HepG2 (cell line): ENCODE data around the gene RYR2. TPM values are rescaled to one million over a fixed set of nuclear protein-coding genes. Genes with fewer than 3 reads are reported as not detected.

Experiments used
- ATAC-seq: fragments of 200-7000 bp; cut with Tn5 transposase; 3 replicates; pipeline ENCODE4 v1.9.1; 2020; ENCODE audit warnings: mild to moderate bottlenecking, moderate library complexity
- BruUV-seq: library from RNA; stranded (reverse); fragments of 400-500 nt; replicated peaks from 2 replicates; lab custom pipeline; 2021; lab: Mats Ljungman, UMichigan
- CTCF ChIA-PET: fragments of 300-600 bp; formaldehyde crosslinking; extraction: SDS; loops from one replicate; lab custom pipeline; 2021; ENCODE audit warnings: low total read pairs, inconsistent platforms, low intra/inter-chr PET ratio; lab: Yijun Ruan, JAX
- POLR2A ChIA-PET: fragments of 350-600 bp; sonication (Branson Sonifier 250); formaldehyde crosslinking; loops from one replicate; lab custom pipeline; 2020; ENCODE audit warnings: antibody characterized with exemption, inconsistent platforms; lab: Yijun Ruan, JAX
- DNase-seq: peaks from one replicate; pipeline ENCODE4 v3.0.0-alpha.2; 2015; ENCODE audit warnings: low spot score
- FAIRE-seq: peaks from 3 replicates; lab custom pipeline; 2011; peaks lifted over from hg19 to GRCh38; lab: Jason Lieb, UNC
- H2AFZ ChIP-seq: one replicate; pipeline ENCODE4 v1.6.1; 2011; ENCODE audit warnings: low read length, inconsistent platforms
- H3K27ac ChIP-seq: fragments of 300-600 bp; 3 replicates; pipeline ENCODE4 v1.8.0; 2011; ENCODE audit warnings: mixed run types, mild to moderate bottlenecking, mixed read lengths, low read length, inconsistent platforms; ENCODE audit not compliant: insufficient read depth; ENCODE audit errors: extremely low read length
- H3K27me3 ChIP-seq, 2 experiments: fragments of 200-600 bp in 1 of 2; 2 replicates in 1 of 2; 3 replicates in 1 of 2; pipeline versions ENCODE4 v1.6.0 to v1.8.0; 2011; ENCODE audit warnings: low read length in 2 of 2, mild to moderate bottlenecking in 2 of 2, moderate library complexity in 2 of 2, inconsistent platforms in 1 of 2; ENCODE audit not compliant: insufficient read depth in 2 of 2, control insufficient read depth in 1 of 2
- H3K36me3 ChIP-seq, 2 experiments: fragments of 200-600 bp in 1 of 2; replicated peaks in 1 of 2; 2 replicates in 1 of 2; 3 replicates in 1 of 2; pipeline versions ENCODE4 v1.5.1 to v1.8.0; 2011; ENCODE audit warnings: low read length in 2 of 2, inconsistent platforms in 1 of 2; ENCODE audit not compliant: insufficient read depth in 2 of 2, control insufficient read depth in 1 of 2
- H3K4me1 ChIP-seq: 2 replicates; pipeline ENCODE4 v1.5.1; 2012; ENCODE audit warnings: low read length, inconsistent platforms; ENCODE audit not compliant: insufficient read depth
- H3K4me2 ChIP-seq: 2 replicates; pipeline ENCODE4 v1.6.0; 2011; ENCODE audit warnings: low read depth, low read length, inconsistent platforms
- H3K4me3 ChIP-seq, 3 experiments: fragments of 200-600 bp in 1 of 3; sonication (generic), shearing (Covaris generic) in 1 of 3; replicated peaks in 1 of 3; 2 replicates each; pipeline ENCODE4 v1.5.1; 2011 to 2016; ENCODE audit warnings: low read length in 3 of 3, inconsistent platforms in 2 of 3, low read depth in 2 of 3, mild to moderate bottlenecking in 2 of 3, control low read depth in 1 of 3, mixed read lengths in 1 of 3; ENCODE audit not compliant: insufficient read depth in 1 of 3
- H3K79me2 ChIP-seq: one replicate; pipeline ENCODE4 v1.6.1; 2011; ENCODE audit warnings: low read length, inconsistent platforms; ENCODE audit not compliant: insufficient read depth
- H3K9ac ChIP-seq: 2 replicates; pipeline ENCODE4 v1.6.0; 2011; ENCODE audit warnings: mild to moderate bottlenecking, low read depth, low read length, inconsistent platforms; ENCODE audit not compliant: insufficient read depth
- H3K9me3 ChIP-seq: 2 replicates; pipeline ENCODE4 v1.5.1; 2012; ENCODE audit warnings: mild to moderate bottlenecking, low read length
- H4K20me1 ChIP-seq: 2 replicates; pipeline ENCODE4 v1.6.0; 2011; ENCODE audit warnings: inconsistent platforms, mild to moderate bottlenecking, low read length, moderate library complexity; ENCODE audit not compliant: insufficient read depth
- BATF2 ChIP-seq: sonication (generic); formaldehyde crosslinking; IDR thresholded peaks from 2 replicates; pipeline ENCODE4 v1.8.0; 2022; ENCODE audit warnings: mild to moderate bottlenecking, missing genetic modification reagents, moderate library complexity
- BRCA1 ChIP-seq: sonication (generic); formaldehyde crosslinking; IDR thresholded peaks from 2 replicates; pipeline ENCODE4 v1.4.0; 2020; ENCODE audit warnings: missing genetic modification reagents
- ETV5 ChIP-seq: IDR thresholded peaks from 2 replicates; pipeline ENCODE4 v1.6.1; 2018; ENCODE audit warnings: missing biosample characterization, missing genetic modification reagents, inconsistent platforms, borderline replicate concordance
- GATAD1 ChIP-seq: IDR thresholded peaks from 2 replicates; pipeline ENCODE4 v1.6.1; 2016; ENCODE audit warnings: missing genetic modification reagents, missing compliant biosample characterization
- MTF2 ChIP-seq: sonication (generic); formaldehyde crosslinking; IDR thresholded peaks from 2 replicates; pipeline ENCODE4 v1.5.0; 2020; ENCODE audit warnings: missing genetic modification reagents, borderline replicate concordance
- NCOR1 ChIP-seq: fragments of 200-600 bp; sonication (generic); IDR thresholded peaks from 2 replicates; pipeline ENCODE4 v1.7.0; 2017; ENCODE audit warnings: antibody characterized with exemption, low read length, borderline replicate concordance
- PRDM15 ChIP-seq: sonication (generic); formaldehyde crosslinking; IDR thresholded peaks from 2 replicates; pipeline ENCODE4 v1.4.0; 2020; ENCODE audit warnings: missing genetic modification reagents
- ZBTB8A ChIP-seq: sonication (generic); formaldehyde crosslinking; IDR thresholded peaks from 2 replicates; pipeline ENCODE4 v1.4.0; 2020; ENCODE audit warnings: mild to moderate bottlenecking, low read depth, missing genetic modification reagents, borderline replicate concordance
- ZNF260 ChIP-seq: sonication (generic); formaldehyde crosslinking; IDR thresholded peaks from 2 replicates; pipeline ENCODE4 v1.4.0; 2020; ENCODE audit warnings: missing genetic modification reagents, low read depth, mild to moderate bottlenecking, borderline replicate concordance
- ZNF564 ChIP-seq: sonication (generic); formaldehyde crosslinking; IDR thresholded peaks from 2 replicates; pipeline ENCODE4 v1.8.1; 2023; ENCODE audit warnings: mild to moderate bottlenecking, missing genetic modification reagents
- ZNF639 ChIP-seq: conservative IDR thresholded peaks from 2 replicates; pipeline ENCODE4 v1.6.1; 2018; ENCODE audit warnings: missing genetic modification reagents
- WGBS: methylation state at CpG from one replicate; pipeline ENCODE4 v1.1.6; 2017; ENCODE audit warnings: low lambda C conversion rate; 5-methylcytosine and 5-hydroxymethylcytosine counted together
- in situ Hi-C: cut with HindIII; loops from 2 replicates; pipeline ENCODE4 v1.10.0; 2017; ENCODE audit warnings: low pct_unique_long_range_greater_than_20kb; ENCODE audit not compliant: extremely low pct_ligation_motif_present
- intact Hi-C: fragments of 100-400 bp; cut with micrococcal nuclease; formaldehyde crosslinking; loops from one replicate; pipeline ENCODE4 v1.10.0; 2022; ENCODE audit not compliant: unreplicated experiment
- polyA plus RNA-seq, 8 experiments: library from polyadenylated mRNA; depleted of rRNA in 3 of 8; stranded (reverse) in 7 of 8; unstranded in 1 of 8; fragments of >200 nt; fragmentation: Illumina TruSeq in 4 of 8; extraction: Trizol in 4 of 8; gene quantifications; 2 replicates each; pipeline versions ENCODE4 v1.2.1 to v1.2.3, GENCODE V29; 2011 to 2016; ENCODE audit warnings: low read depth in 4 of 8, missing spikeins in 1 of 8, mixed read lengths in 1 of 8; ENCODE audit not compliant: insufficient read depth in 1 of 8
- total RNA-seq, 5 experiments: library from RNA; depleted of rRNA; stranded (reverse); fragments of >200 nt; fragmentation: Illumina TruSeq; extraction: Trizol; gene quantifications; 2 replicates each; pipeline ENCODE4 v1.2.3, GENCODE V29; 2016; ENCODE audit warnings: low read depth in 1 of 5
- TF ChIP-seq, protein P1 (sequence below): sonication (generic); formaldehyde crosslinking; IDR thresholded peaks from 2 replicates; pipeline ENCODE4 v1.9.0; 2021; ENCODE audit warnings: mild to moderate bottlenecking, missing genetic modification reagents

Gene RYR2
- total and polyA plus RNA-seq, 2 of the 13 experiments (the other 11 are each of a cell fraction or from before 2014, with no cell fraction given): not detected

DNA sequence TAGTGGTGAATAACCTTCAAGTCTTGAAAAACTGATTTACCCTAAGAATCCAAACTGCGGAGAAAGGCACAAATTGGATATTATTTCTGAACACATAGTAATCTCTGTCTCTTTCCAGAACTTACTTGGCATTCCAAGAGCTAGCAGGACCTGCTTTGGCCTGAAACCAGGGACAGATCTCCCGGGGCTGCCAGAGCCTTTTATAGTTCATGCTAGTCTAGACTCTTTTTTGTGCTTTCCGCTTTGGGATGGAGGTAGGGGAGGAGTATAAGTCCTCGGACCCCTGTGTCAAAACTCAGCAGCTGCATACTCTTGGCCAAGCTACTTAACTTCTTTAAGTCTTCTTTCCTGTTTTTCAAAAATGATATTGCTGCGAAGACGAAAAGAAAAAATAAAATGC, 3.8 kb upstream of the RYR2 start:
- no TSS peak for BruUV-seq
- H2AFZ ChIP-seq: no peak overlapping the region
- ATAC-seq: no peak
- H3K79me2 ChIP-seq: no peaks in the 10 kb centered on the region
- FAIRE-seq: no peak
- no peak overlapping the region for H3K4me3 ChIP-seq
- no peaks in the 10 kb centered on the region for H4K20me1 ChIP-seq
- ChIA-PET POLR2A (no interaction called here), CTCF (no interaction called here)
- H3K27me3 ChIP-seq: peaks cover 0 to 21% of the 10 kb centered on the region in 2 experiments; a peak in 2 of 5 replicates
- no peaks in the 10 kb centered on the region for H3K4me1 ChIP-seq
- DNase-seq: no peak
- intact Hi-C loops (no loop called here), in situ Hi-C loops (no loop called here)
- no peaks in the 10 kb centered on the region for H3K36me3 ChIP-seq
- no peak overlapping the region for H3K27ac ChIP-seq
- no peaks in the 10 kb centered on the region for H3K9me3 ChIP-seq
- no peak overlapping the region for H3K9ac ChIP-seq
- WGBS: 44% methylated on average over 6 of the region's 6 CpGs
- H3K4me2 ChIP-seq: no peak overlapping the region
- TF ChIP-seq ZNF639 (CRISPR knock-in tag) (no peak), PRDM15 (CRISPR knock-in tag) (no peak), BRCA1 (CRISPR knock-in tag) (no peak), GATAD1 (CRISPR knock-in tag) (no peak), NCOR1 (no peak), BATF2 (CRISPR knock-in tag) (no peak), MTF2 (CRISPR knock-in tag) (no peak), ETV5 (CRISPR knock-in tag) (no peak), ZNF260 (CRISPR knock-in tag) (no peak), ZBTB8A (no peak), ZNF564 (CRISPR knock-in tag) (no peak)
- TF ChIP-seq, protein P1, sequence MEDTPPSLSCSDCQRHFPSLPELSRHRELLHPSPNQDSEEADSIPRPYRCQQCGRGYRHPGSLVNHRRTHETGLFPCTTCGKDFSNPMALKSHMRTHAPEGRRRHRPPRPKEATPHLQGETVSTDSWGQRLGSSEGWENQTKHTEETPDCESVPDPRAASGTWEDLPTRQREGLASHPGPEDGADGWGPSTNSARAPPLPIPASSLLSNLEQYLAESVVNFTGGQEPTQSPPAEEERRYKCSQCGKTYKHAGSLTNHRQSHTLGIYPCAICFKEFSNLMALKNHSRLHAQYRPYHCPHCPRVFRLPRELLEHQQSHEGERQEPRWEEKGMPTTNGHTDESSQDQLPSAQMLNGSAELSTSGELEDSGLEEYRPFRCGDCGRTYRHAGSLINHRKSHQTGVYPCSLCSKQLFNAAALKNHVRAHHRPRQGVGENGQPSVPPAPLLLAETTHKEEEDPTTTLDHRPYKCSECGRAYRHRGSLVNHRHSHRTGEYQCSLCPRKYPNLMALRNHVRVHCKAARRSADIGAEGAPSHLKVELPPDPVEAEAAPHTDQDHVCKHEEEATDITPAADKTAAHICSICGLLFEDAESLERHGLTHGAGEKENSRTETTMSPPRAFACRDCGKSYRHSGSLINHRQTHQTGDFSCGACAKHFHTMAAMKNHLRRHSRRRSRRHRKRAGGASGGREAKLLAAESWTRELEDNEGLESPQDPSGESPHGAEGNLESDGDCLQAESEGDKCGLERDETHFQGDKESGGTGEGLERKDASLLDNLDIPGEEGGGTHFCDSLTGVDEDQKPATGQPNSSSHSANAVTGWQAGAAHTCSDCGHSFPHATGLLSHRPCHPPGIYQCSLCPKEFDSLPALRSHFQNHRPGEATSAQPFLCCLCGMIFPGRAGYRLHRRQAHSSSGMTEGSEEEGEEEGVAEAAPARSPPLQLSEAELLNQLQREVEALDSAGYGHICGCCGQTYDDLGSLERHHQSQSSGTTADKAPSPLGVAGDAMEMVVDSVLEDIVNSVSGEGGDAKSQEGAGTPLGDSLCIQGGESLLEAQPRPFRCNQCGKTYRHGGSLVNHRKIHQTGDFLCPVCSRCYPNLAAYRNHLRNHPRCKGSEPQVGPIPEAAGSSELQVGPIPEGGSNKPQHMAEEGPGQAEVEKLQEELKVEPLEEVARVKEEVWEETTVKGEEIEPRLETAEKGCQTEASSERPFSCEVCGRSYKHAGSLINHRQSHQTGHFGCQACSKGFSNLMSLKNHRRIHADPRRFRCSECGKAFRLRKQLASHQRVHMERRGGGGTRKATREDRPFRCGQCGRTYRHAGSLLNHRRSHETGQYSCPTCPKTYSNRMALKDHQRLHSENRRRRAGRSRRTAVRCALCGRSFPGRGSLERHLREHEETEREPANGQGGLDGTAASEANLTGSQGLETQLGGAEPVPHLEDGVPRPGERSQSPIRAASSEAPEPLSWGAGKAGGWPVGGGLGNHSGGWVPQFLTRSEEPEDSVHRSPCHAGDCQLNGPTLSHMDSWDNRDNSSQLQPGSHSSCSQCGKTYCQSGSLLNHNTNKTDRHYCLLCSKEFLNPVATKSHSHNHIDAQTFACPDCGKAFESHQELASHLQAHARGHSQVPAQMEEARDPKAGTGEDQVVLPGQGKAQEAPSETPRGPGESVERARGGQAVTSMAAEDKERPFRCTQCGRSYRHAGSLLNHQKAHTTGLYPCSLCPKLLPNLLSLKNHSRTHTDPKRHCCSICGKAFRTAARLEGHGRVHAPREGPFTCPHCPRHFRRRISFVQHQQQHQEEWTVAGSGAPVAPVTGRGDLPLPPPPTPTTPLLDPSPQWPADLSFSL (CRISPR knock-in tag): no peak
